Measurements from ENCODE around the gene FANCI.

DNA sequence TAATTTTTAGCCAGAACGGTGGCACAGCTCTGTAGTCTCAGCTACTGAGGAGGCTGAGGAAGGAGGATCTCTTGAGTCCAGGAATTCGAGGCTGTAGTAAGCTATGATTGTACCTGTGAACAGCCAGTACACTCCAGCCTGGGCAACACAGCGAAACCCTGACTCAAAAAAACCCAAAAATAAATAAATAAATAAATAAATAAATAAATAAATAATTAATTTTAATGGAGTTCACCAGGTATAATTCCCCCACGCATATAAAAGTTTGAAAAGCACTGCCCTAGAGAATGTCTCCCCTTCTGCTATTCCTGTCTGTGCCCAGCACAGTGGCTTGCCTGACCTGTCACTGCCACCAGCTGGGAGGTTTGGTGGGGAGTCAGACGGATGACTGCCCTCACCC lies 18.2 kb upstream of the FANCI start:
- TF ChIP-seq GATA2 (IDR thresholded peaks at IDR 0.05; ENCODE audit: low read depth, low read length) (no peak), GATA3 (IDR thresholded peaks at IDR 0.05; ENCODE audit: low read depth, low read length) (no peak)
